DND-41 (cell line): ENCODE results near the gene SSBP1.

Experiments used
- EZH2 ChIP-seq: IDR thresholded peaks from 3 replicates; pipeline ENCODE4 v1.6.1; 2012; ENCODE audit warnings: borderline replicate concordance, low read depth, mild to moderate bottlenecking, moderate library complexity, low read length, inconsistent platforms; ENCODE audit not compliant: severe bottlenecking
- TF ChIP-seq, protein P1 (sequence below): IDR thresholded peaks from 2 replicates; pipeline ENCODE4 v1.5.1; 2012; ENCODE audit warnings: borderline replicate concordance, low read length, moderate library complexity, mild to moderate bottlenecking; ENCODE audit not compliant: poor library complexity, severe bottlenecking; ENCODE audit errors: extremely low read depth

GRCh38 chr7:141702892-141703291 is 35.3 kb upstream of the SSBP1 start:
- TF ChIP-seq, protein P1, sequence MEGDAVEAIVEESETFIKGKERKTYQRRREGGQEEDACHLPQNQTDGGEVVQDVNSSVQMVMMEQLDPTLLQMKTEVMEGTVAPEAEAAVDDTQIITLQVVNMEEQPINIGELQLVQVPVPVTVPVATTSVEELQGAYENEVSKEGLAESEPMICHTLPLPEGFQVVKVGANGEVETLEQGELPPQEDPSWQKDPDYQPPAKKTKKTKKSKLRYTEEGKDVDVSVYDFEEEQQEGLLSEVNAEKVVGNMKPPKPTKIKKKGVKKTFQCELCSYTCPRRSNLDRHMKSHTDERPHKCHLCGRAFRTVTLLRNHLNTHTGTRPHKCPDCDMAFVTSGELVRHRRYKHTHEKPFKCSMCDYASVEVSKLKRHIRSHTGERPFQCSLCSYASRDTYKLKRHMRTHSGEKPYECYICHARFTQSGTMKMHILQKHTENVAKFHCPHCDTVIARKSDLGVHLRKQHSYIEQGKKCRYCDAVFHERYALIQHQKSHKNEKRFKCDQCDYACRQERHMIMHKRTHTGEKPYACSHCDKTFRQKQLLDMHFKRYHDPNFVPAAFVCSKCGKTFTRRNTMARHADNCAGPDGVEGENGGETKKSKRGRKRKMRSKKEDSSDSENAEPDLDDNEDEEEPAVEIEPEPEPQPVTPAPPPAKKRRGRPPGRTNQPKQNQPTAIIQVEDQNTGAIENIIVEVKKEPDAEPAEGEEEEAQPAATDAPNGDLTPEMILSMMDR, result no peak
- no peak for TF ChIP-seq EZH2
